NCI-H526 treated with DMSO at 0.1 percent for 48 hours (cell line): ENCODE measurements around the gene ADGRL1.
"Not testable (repeated sequence)": the region's sequence is repeated elsewhere in the genome, so short reads cannot be mapped to it uniquely, and the experiment has no call there.

Source experiments
- DNase-seq: peaks from one replicate; lab custom pipeline; 2025; lab: John Stamatoyannopoulos, UW

ADGRL1 gene

GRCh38 chr19:14205452-14206287 lies at the start of gene ADGRL1:
Gene ADGRL1 (minus strand): TSS chr19:14206169. CDS start chr19:14183602, 22,567 bp downstream.
- not testable (repeated sequence) for DNase-seq

GRCh38 chr19:14255316-14255715 lies 49.3 kb upstream of the ADGRL1 start:
- not testable (repeated sequence) for DNase-seq

DNA sequence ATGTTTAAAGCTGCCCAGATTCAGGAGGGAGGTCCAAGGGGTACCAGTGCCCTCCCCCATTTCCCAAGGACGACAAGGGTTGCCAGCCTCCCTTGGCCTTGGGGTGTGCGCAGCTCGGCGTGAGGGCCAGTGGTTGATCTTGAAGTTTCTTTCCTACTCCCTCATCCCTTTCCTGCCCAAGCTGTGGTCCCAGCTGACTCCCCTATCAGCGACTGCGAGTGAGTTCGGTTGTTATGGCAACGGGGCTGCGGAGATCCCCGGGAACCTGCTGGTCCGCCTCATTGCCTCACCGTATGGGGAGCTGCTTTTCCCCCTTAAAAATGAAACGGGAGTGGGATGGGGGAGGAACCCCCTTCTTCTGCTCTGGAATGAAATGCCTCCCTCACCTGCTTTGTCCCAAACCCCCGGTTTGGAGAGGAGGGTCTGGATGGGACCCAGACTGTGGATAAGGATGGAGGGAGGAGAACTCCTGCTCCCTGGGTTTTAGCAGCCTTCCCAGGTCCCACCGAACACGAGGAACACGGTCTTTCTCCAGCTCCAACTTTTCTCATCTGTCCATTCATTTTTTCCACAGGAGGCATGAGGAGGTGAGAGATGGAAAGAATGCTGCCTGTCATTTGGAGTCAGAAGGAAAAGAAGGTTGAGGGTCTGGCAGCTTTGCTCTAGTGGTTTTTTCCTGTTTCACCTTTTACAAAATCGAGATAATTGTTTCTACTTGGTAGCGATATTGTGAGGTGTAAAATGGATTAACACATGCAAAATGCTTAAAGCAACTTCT lies 48.0 kb upstream of the ADGRL1 start:
- not testable (repeated sequence) for DNase-seq

DNA sequence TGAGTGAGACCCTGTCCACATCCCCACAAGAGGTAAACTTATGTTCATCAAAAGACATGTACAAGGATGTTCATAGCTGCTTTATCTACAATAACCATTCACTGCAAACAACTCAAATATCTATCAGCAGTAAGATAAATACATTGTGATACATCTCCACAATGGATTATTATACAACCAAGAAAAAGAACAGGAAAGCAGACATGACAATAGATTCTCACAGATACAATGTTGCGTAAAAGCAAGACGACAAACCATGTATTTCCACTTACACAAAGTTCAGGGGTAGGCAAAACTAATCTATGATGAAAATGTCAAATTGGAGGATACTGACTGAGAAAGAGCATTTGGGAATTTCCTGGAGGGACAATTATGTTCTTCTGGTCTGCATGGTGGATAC lies 46.2 kb upstream of the ADGRL1 start:
- DNase-seq = not testable (repeated sequence)

DNA sequence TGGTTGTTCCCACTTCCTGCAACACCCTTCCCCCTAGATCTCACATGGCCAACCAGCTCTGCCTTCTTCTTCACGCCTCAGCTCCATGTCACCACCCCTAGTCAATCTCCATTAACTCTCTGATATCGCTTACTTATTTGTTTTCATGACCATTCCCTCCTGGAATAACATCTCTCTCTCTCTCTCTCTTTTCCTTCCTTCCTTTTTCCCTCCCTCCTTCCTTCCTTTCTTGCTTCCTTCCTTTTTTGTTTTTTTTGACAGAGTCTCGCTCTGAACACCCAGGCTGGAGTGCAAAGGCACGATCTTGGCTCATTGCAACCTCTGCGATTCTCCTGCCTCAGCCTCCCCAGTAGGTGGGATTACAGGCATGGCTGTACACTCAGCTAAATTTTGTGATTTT lies 44.9 kb upstream of the ADGRL1 start:
- DNase-seq = no peak

DNA sequence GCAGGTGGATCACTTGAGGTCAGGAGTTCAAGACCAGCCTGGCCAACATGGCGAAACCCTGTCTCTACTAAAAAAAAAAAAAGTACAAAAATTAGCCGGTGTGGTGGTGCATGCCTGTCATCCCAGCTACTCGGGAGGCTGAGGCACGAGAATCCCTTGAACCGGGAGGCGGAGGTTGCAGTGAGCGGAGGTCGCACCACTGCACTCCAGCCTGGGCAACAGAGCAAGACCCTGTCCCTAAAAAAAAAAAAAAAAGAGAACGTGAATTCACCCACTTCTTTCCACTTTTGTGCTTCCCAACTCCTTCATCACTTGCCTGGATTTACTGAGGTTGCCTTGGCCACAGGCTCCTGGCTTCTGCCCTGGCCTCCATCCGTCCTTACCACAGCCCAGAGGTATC lies 44.3 kb upstream of the ADGRL1 start:
- DNase-seq = not testable (repeated sequence)

GRCh38 chr19:14249891-14250290 lies 43.9 kb upstream of the ADGRL1 start:
- DNase-seq = not testable (repeated sequence)

GRCh38 chr19:14249012-14249754 lies 43.2 kb upstream of the ADGRL1 start:
- peak; percentile 11 for DNase-seq

GRCh38 chr19:14248578-14249011 lies 42.6 kb upstream of the ADGRL1 start:
- DNase-seq = peak; percentile 18

- DNase-seq = not testable (repeated sequence)
Measured at GRCh38 chr19:14247548-14248471, 41.8 kb upstream of the ADGRL1 start.

DNA sequence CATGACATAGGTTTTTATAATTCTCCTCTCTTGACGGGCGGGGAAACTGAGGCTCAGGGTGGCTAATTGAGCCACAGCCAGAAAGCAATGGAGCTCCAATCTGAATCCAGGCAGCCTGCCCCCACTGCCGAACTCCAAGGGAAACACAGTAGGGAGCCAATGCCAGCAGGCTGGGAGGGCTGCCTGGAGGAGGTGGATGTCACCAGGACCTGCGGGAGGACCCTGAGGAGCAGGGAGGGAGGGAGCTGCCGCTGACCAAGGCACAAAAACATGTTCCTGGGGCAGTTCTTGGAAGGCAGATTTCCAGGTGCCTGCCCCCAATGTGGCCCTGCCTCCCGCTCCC lies 41.2 kb upstream of the ADGRL1 start:
- DNase-seq = not testable (repeated sequence)

DNA sequence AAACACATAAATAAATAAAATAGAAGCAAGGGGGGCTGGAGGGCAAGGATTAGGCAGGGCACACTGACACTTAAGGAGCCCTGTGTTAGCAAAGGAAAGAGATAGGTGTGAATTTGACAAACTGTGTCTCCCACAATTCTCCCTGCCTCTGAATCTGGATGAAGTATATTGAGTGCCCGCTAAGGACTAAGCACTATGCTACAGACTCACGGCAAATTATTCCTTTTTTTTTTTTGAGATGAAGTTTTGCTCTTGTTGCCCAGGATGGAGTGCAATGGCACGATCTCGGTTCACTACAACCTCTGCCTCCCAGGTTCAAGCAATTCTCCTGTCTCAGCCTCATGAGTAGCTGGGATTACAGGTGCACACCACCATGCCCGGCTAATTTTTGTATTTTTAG lies 38.4 kb upstream of the ADGRL1 start:
- DNase-seq = not testable (repeated sequence)

DNA sequence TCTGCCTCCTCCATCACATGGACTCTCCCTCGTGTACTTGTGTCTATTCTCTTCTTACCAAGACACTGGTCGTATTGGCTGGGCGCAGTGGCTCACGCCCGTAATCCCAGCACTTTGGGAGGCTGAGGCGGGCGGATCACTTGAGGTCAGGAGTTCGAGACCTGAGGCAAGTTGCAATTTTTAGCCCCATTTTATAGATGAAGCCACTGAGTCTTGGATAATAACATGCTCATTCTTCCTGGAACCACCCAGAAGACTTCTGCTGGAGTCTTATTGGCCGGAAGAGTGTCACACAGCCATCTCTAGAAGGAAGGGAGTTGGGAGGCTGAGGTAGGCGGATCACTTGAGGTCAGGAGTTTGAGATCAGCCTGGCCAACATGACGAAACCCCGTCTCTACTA lies 37.7 kb upstream of the ADGRL1 start:
- not testable (repeated sequence) for DNase-seq

GRCh38 chr19:14237014-14237941 lies 31.3 kb upstream of the ADGRL1 start:
- no peak for DNase-seq

- not testable (repeated sequence) for DNase-seq
Measured at GRCh38 chr19:14232945-14233344, 27.0 kb upstream of the ADGRL1 start.

GRCh38 chr19:14228446-14229071 lies 22.6 kb upstream of the ADGRL1 start:
- not testable (repeated sequence) for DNase-seq

DNA sequence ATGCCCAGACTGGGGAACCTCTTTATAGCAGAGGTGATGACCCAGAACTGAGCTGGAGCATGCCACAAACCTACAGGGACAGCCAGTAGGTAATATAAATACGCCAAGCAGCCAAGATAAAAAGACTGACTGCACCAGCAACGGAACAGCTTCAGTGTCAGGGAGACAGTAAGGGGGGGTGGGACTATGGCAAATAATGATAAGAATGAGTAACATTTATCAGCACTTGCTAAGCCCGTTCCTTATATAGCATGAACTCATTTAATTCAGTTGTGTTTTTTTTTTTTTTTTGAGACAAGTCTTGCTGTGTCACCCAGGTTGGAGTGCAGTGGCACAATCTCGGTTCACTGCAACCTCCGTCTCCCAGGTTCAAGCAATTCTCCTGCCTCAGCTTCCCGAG lies 20.5 kb upstream of the ADGRL1 start:
- not testable (repeated sequence) for DNase-seq

DNA sequence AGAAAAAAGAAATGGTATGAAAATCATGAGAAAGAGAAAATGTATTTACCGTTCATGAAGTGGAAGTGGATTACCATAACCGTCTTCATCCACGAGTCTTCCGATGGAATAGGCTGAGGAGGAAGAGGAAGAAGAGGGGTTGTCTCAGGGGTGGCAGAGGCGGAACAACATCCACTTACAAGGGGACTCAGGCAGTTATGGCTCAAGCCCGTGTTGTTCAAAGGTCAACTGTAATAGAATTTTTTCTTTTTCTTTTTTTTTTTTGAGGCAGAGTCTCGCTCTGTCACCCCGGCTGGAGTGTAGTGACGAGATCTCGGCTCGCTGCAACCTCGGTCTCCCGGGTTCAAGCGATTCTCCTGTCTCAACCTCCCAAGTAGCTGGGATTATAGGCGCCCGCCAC lies 16.9 kb upstream of the ADGRL1 start:
- DNase-seq = no peak

- not testable (repeated sequence) for DNase-seq
Measured at GRCh38 chr19:14221345-14221744, 15.4 kb upstream of the ADGRL1 start.
